ENCODE measurements around the gene GRM2.
A peak's percentile ranks its signal among the peaks of the same experiment; 100 is the strongest.
"Not testable (repeated sequence)": the region's sequence is repeated elsewhere in the genome, so short reads cannot be mapped to it uniquely, and the experiment has no call there.

GRM2 gene

GRCh38 chr3:51735950-51736349 is 29.1 kb downstream of the GRM2 start:
- Histone ChIP-seq H3K56ac (ENCODE audit: low read length) (no peak overlapping the region), H3K79me1 (ENCODE audit: low read length) (no peaks in the 10 kb centered on the region)
- no CpG with 5 or more reads among the region's 2 CpGs for WGBS (ENCODE audit: extremely low coverage, insufficient coverage, low lambda C conversion rate)

DNA sequence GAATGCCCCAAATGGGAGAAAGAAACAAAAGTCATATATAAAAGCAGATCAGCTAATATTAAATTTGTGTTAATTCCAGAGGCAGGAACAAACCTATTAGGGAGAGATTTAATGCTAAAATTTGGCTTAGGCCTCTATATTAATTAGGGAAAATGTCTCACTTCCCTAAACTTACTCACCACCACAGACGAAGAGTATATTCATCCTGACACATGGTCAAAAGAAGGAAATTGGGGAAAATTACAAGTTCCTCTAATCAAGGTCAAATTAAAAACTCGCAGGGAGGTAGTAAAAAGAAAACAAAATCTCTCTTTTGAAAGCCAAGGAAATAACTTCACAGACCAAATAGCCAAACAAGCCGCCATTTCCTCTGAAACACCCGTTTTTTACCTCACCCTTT is 32.2 kb downstream of the GRM2 start:
- DNase-seq, result no peak
- Histone ChIP-seq H3K36me3 (ENCODE audit: control insufficient read depth, insufficient read depth, low read length) (no peaks in the 10 kb centered on the region), H3K4ac (ENCODE audit: low read depth, low read length) (no peak overlapping the region), H3K4me3 (ENCODE audit: low read length) (no peak overlapping the region), H2BK120ac (ENCODE audit: low read depth, low read length) (no peak overlapping the region), H3K4me1 (ENCODE audit: control insufficient read depth, low read depth, low read length) (no peaks in the 10 kb centered on the region), H3K56ac (ENCODE audit: low read length) (no peak overlapping the region), H4K5ac (ENCODE audit: low read length) (no peak overlapping the region), H3K27ac (ENCODE audit: low read depth, low read length) (no peak overlapping the region), H3K23ac (ENCODE audit: low read length) (no peak overlapping the region), H3K79me2 (ENCODE audit: control insufficient read depth, insufficient read depth, low read length) (no peaks in the 10 kb centered on the region), H3K27me3 (ENCODE audit: insufficient read depth, low read length, poor library complexity) (no peaks in the 10 kb centered on the region), H2BK5ac (ENCODE audit: low read length) (no peak overlapping the region), H3K4me2 (ENCODE audit: low read length) (no peak overlapping the region), H3K18ac (ENCODE audit: low read length) (no peak overlapping the region), H2AK5ac (ENCODE audit: low read length) (no peak overlapping the region), H2BK15ac (replicated peaks; ENCODE audit: low read depth) (no peak overlapping the region), H4K8ac (ENCODE audit: low read depth, low read length) (no peak overlapping the region), H3K79me1 (ENCODE audit: low read length) (no peaks in the 10 kb centered on the region), H3K9ac (ENCODE audit: low read length) (no peak overlapping the region)
- no CpG with 5 or more reads among the region's 4 CpGs for WGBS (ENCODE audit: extremely low coverage, insufficient coverage, low lambda C conversion rate)

More at GRCh38 chr3:51735950-51736349, 29.1 kb downstream of the GRM2 start:
- no peaks in the 10 kb centered on the region for H3K4me1 ChIP-seq (ENCODE audit: control insufficient read depth, low read depth, low read length)
- no peak overlapping the region for H3K27ac ChIP-seq (ENCODE audit: low read depth, low read length)
- H2AK5ac ChIP-seq (ENCODE audit: low read length), result no peak overlapping the region
- H3K4ac ChIP-seq (ENCODE audit: low read depth, low read length), result no peak overlapping the region
- no peak overlapping the region for H4K8ac ChIP-seq (ENCODE audit: low read depth, low read length)
- no peak for DNase-seq
- no peak overlapping the region for H2BK5ac ChIP-seq (ENCODE audit: low read length)
- no peak overlapping the region for H2BK120ac ChIP-seq (ENCODE audit: low read depth, low read length)
- no peaks in the 10 kb centered on the region for H3K36me3 ChIP-seq (ENCODE audit: control insufficient read depth, insufficient read depth, low read length)
- no peak overlapping the region for H3K4me2 ChIP-seq (ENCODE audit: low read length)
- no peaks in the 10 kb centered on the region for H3K27me3 ChIP-seq (ENCODE audit: insufficient read depth, low read length, poor library complexity)
- no peak overlapping the region for H3K18ac ChIP-seq (ENCODE audit: low read length)
- no peak overlapping the region for H3K9ac ChIP-seq (ENCODE audit: low read length)
- H3K4me3 ChIP-seq (ENCODE audit: low read length), result no peak overlapping the region
- H3K79me2 ChIP-seq (ENCODE audit: control insufficient read depth, insufficient read depth, low read length), result no peaks in the 10 kb centered on the region
- H4K5ac ChIP-seq (ENCODE audit: low read length), result no peak overlapping the region
- no peak overlapping the region for H2BK15ac ChIP-seq (replicated peaks; ENCODE audit: low read depth)
- H3K23ac ChIP-seq (ENCODE audit: low read length), result no peak overlapping the region

- not testable (repeated sequence) for H3K27me3 ChIP-seq (ENCODE audit: insufficient read depth, low read length, poor library complexity); H2BK120ac ChIP-seq (ENCODE audit: low read depth, low read length); H3K79me1 ChIP-seq (ENCODE audit: low read length); H3K18ac ChIP-seq (ENCODE audit: low read length); H3K56ac ChIP-seq (ENCODE audit: low read length); H3K4me1 ChIP-seq (ENCODE audit: control insufficient read depth, low read depth, low read length); H4K5ac ChIP-seq (ENCODE audit: low read length); H3K36me3 ChIP-seq (ENCODE audit: control insufficient read depth, insufficient read depth, low read length); H2BK15ac ChIP-seq (replicated peaks; ENCODE audit: low read depth); H4K8ac ChIP-seq (ENCODE audit: low read depth, low read length); H2AK5ac ChIP-seq (ENCODE audit: low read length); H3K79me2 ChIP-seq (ENCODE audit: control insufficient read depth, insufficient read depth, low read length); H2BK5ac ChIP-seq (ENCODE audit: low read length); H3K23ac ChIP-seq (ENCODE audit: low read length); H3K4me3 ChIP-seq (ENCODE audit: low read length); H3K27ac ChIP-seq (ENCODE audit: low read depth, low read length); DNase-seq; H3K4me2 ChIP-seq (ENCODE audit: low read length); H3K4ac ChIP-seq (ENCODE audit: low read depth, low read length); H3K9ac ChIP-seq (ENCODE audit: low read length)
- WGBS (ENCODE audit: extremely low coverage, insufficient coverage, low lambda C conversion rate), result no CpG with 5 or more reads among the region's 3 CpGs
Measured at GRCh38 chr3:51742320-51742719, 35.5 kb downstream of the GRM2 start.

DNA sequence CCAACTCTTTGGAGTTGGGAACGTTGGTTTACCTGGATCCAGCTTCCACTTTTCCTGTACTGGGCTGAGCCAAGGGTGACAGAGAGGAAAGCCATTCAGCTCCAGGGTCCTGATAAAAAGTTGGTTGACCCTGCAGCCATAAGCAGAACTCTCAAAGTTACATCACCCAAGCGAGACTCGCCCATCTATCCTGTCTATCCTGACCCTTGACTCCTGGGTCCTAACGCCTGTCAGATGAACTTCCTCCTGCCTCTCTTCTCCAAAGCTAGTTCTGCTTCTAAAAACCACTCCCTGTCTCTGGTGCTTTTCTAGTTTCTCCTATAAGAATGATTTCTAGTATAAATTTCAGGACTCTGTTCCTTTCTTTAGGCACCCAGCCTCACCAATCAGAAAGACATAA is 36.1 kb downstream of the GRM2 start:
- not testable (repeated sequence) for H3K79me1 ChIP-seq (ENCODE audit: low read length); H2BK120ac ChIP-seq (ENCODE audit: low read depth, low read length); H3K4me3 ChIP-seq (ENCODE audit: low read length); H2BK5ac ChIP-seq (ENCODE audit: low read length); H4K5ac ChIP-seq (ENCODE audit: low read length); H3K27me3 ChIP-seq (ENCODE audit: insufficient read depth, low read length, poor library complexity); H3K9ac ChIP-seq (ENCODE audit: low read length); DNase-seq; H3K4me2 ChIP-seq (ENCODE audit: low read length); H2AK5ac ChIP-seq (ENCODE audit: low read length); H3K23ac ChIP-seq (ENCODE audit: low read length); H3K4ac ChIP-seq (ENCODE audit: low read depth, low read length); H3K27ac ChIP-seq (ENCODE audit: low read depth, low read length); H3K79me2 ChIP-seq (ENCODE audit: control insufficient read depth, insufficient read depth, low read length); H3K18ac ChIP-seq (ENCODE audit: low read length); H2BK15ac ChIP-seq (replicated peaks; ENCODE audit: low read depth); H4K8ac ChIP-seq (ENCODE audit: low read depth, low read length); H3K56ac ChIP-seq (ENCODE audit: low read length); H3K36me3 ChIP-seq (ENCODE audit: control insufficient read depth, insufficient read depth, low read length); H3K4me1 ChIP-seq (ENCODE audit: control insufficient read depth, low read depth, low read length)
- no CpG with 5 or more reads among the region's 4 CpGs for WGBS (ENCODE audit: extremely low coverage, insufficient coverage, low lambda C conversion rate)

GRCh38 chr3:51747840-51748239 is 41.0 kb downstream of the GRM2 start:
- no peak overlapping the region for H3K56ac ChIP-seq (ENCODE audit: low read length)
- H3K4me3 ChIP-seq (ENCODE audit: low read length), result no peak overlapping the region
- H2BK120ac ChIP-seq (ENCODE audit: low read depth, low read length), result no peak overlapping the region

DNA sequence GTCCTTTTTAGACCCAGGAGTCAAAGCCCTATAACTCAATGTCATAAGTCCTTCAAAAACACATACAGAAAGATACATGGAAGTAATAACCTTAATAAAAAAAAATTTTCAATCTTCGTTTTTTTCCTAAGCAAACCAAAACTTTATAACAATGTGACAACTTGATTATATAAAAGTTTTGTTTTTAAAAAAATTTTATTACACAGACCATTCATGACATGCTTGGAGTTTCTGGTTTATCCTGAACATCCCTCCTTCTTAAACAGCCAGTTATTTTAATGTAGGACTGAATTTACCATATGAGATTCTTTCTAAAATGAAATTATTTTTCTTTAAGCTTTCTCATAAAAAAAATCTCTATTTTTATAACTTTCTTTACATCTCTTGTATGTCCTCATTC is 41.5 kb downstream of the GRM2 start:
- H3K4me1 ChIP-seq (ENCODE audit: control insufficient read depth, low read depth, low read length), result peaks cover 6% of the 10 kb centered on the region
- no peak overlapping the region for H3K4me2 ChIP-seq (ENCODE audit: low read length)
- no peaks in the 10 kb centered on the region for H3K36me3 ChIP-seq (ENCODE audit: control insufficient read depth, insufficient read depth, low read length)
- no peak overlapping the region for H3K4me3 ChIP-seq (ENCODE audit: low read length)
- H2BK120ac ChIP-seq (ENCODE audit: low read depth, low read length), result no peak overlapping the region
- H2AK5ac ChIP-seq (ENCODE audit: low read length), result no peak overlapping the region
- H3K79me2 ChIP-seq (ENCODE audit: control insufficient read depth, insufficient read depth, low read length), result no peaks in the 10 kb centered on the region
- no peak overlapping the region for H3K9ac ChIP-seq (ENCODE audit: low read length)
- no peak overlapping the region for H3K18ac ChIP-seq (ENCODE audit: low read length)
- no peak overlapping the region for H3K56ac ChIP-seq (ENCODE audit: low read length)
- DNase-seq, result peak; percentile 29
- H2BK5ac ChIP-seq (ENCODE audit: low read length), result no peak overlapping the region
- H3K4ac ChIP-seq (ENCODE audit: low read depth, low read length), result no peak overlapping the region
- no peaks in the 10 kb centered on the region for H3K27me3 ChIP-seq (ENCODE audit: insufficient read depth, low read length, poor library complexity)
- WGBS (ENCODE audit: extremely low coverage, insufficient coverage, low lambda C conversion rate), result 100% methylated on average over 1 of the region's 1 CpG
- no peak overlapping the region for H3K23ac ChIP-seq (ENCODE audit: low read length)
- no peaks in the 10 kb centered on the region for H3K79me1 ChIP-seq (ENCODE audit: low read length)
- H4K5ac ChIP-seq (ENCODE audit: low read length), result no peak overlapping the region
- no peak overlapping the region for H2BK15ac ChIP-seq (replicated peaks; ENCODE audit: low read depth)
- no peak overlapping the region for H3K27ac ChIP-seq (ENCODE audit: low read depth, low read length)
- no peak overlapping the region for H4K8ac ChIP-seq (ENCODE audit: low read depth, low read length)

More at GRCh38 chr3:51747840-51748239, 41.0 kb downstream of the GRM2 start:
- peaks cover 5% of the 10 kb centered on the region for H3K4me1 ChIP-seq (ENCODE audit: control insufficient read depth, low read depth, low read length)
- no peak overlapping the region for H3K4ac ChIP-seq (ENCODE audit: low read depth, low read length)
- no peaks in the 10 kb centered on the region for H3K36me3 ChIP-seq (ENCODE audit: control insufficient read depth, insufficient read depth, low read length)
- no peak overlapping the region for H3K4me2 ChIP-seq (ENCODE audit: low read length)
- H3K27ac ChIP-seq (ENCODE audit: low read depth, low read length), result no peak overlapping the region
- no peaks in the 10 kb centered on the region for H3K79me1 ChIP-seq (ENCODE audit: low read length)
- H4K5ac ChIP-seq (ENCODE audit: low read length), result no peak overlapping the region
- no peak overlapping the region for H3K18ac ChIP-seq (ENCODE audit: low read length)
- H2BK5ac ChIP-seq (ENCODE audit: low read length), result no peak overlapping the region
- H3K27me3 ChIP-seq (ENCODE audit: insufficient read depth, low read length, poor library complexity), result no peaks in the 10 kb centered on the region
- no peak overlapping the region for H3K23ac ChIP-seq (ENCODE audit: low read length)
- H4K8ac ChIP-seq (ENCODE audit: low read depth, low read length), result no peak overlapping the region
- no peak overlapping the region for H2BK15ac ChIP-seq (replicated peaks; ENCODE audit: low read depth)
- no peak for DNase-seq
- H3K79me2 ChIP-seq (ENCODE audit: control insufficient read depth, insufficient read depth, low read length), result no peaks in the 10 kb centered on the region
- no peak overlapping the region for H3K9ac ChIP-seq (ENCODE audit: low read length)
- no peak overlapping the region for H2AK5ac ChIP-seq (ENCODE audit: low read length)

Data from mesendoderm (in vitro differentiated cells).